HCT116 (cell line): ENCODE measurements around the gene CIDEA.

Source experiments
- CEBPB ChIP-seq: IDR thresholded peaks from 2 replicates; pipeline ENCODE4 v1.6.1; 2012; ENCODE audit warnings: low read depth
- ELF1 ChIP-seq: IDR thresholded peaks from 2 replicates; pipeline ENCODE4 v1.6.1; 2012; ENCODE audit warnings: low read depth, borderline replicate concordance
- EZH2phosphoT487 ChIP-seq: fragments of 200-600 bp; IDR thresholded peaks from 2 replicates; pipeline ENCODE4 v1.6.1; 2018; ENCODE audit warnings: antibody characterized with exemption, borderline replicate concordance
- JUND ChIP-seq: IDR thresholded peaks from 2 replicates; pipeline ENCODE4 v1.6.1; 2012
- POLR2A ChIP-seq: IDR thresholded peaks from 2 replicates; pipeline ENCODE4 v1.7.0; 2011; ENCODE audit warnings: borderline replicate concordance; ENCODE audit not compliant: insufficient read depth, insufficient read length; ENCODE audit errors: extremely low read depth
- POLR2AphosphoS5 ChIP-seq: IDR thresholded peaks from 2 replicates; pipeline ENCODE4 v1.6.1; 2011; ENCODE audit warnings: mild to moderate bottlenecking, low read depth, low read length, moderate library complexity
- TF ChIP-seq, protein P1 (sequence below), 3 experiments: fragments of 200-600 bp in 1 of 3; sonication (generic) in 1 of 3; IDR thresholded peaks in 2 of 3; conservative IDR thresholded peaks in 1 of 3; 2 replicates each; pipeline ENCODE4 v1.5.1; 2012 to 2017; ENCODE audit warnings: low read depth in 2 of 3, low read length in 2 of 3, antibody characterized with exemption in 1 of 3, borderline replicate concordance in 1 of 3, control low read depth in 1 of 3, mild to moderate bottlenecking in 1 of 3, mixed read lengths in 1 of 3, mixed run types in 1 of 3, moderate library complexity in 1 of 3; ENCODE audit not compliant: insufficient read depth in 1 of 3
- TF ChIP-seq, protein P2 (sequence below): IDR thresholded peaks from 2 replicates; pipeline ENCODE4 v1.6.1; 2012

DNA sequence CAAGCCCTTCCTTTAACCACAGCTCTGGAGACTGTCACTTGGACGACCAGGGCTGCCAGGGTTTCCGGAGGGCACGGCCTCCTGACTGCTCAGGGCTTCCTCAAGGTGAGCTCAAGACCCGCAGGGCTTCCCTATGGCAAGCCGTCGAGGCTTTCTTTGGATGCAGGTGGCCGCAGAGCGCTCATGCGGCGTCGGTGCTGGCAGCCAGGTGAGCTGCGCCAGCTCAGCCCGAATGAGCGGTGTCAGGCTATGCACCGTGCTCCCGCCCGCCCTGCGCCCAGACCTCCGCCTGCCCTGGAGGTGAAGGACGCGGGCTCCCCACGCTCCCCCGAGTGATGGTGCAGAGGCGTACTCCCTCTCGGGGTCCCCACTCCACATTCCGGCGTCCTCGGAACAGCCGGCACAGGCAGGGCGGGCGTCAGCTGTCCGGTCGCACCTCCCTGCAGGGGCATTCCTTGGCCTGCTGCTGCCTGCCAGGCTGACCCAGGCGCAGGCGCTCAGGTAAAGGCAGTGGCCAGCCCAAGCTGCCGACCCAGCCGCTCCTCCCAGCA is 33.0 kb downstream of the CIDEA start:
- TF ChIP-seq POLR2A: no peak
- TF ChIP-seq, protein P1, sequence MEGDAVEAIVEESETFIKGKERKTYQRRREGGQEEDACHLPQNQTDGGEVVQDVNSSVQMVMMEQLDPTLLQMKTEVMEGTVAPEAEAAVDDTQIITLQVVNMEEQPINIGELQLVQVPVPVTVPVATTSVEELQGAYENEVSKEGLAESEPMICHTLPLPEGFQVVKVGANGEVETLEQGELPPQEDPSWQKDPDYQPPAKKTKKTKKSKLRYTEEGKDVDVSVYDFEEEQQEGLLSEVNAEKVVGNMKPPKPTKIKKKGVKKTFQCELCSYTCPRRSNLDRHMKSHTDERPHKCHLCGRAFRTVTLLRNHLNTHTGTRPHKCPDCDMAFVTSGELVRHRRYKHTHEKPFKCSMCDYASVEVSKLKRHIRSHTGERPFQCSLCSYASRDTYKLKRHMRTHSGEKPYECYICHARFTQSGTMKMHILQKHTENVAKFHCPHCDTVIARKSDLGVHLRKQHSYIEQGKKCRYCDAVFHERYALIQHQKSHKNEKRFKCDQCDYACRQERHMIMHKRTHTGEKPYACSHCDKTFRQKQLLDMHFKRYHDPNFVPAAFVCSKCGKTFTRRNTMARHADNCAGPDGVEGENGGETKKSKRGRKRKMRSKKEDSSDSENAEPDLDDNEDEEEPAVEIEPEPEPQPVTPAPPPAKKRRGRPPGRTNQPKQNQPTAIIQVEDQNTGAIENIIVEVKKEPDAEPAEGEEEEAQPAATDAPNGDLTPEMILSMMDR (IDR thresholded peaks at IDR 0.05 in 2 of 3, conservative IDR thresholded peaks at IDR 0.05 in 1 of 3; ENCODE audit: borderline replicate concordance in 1 of 3, insufficient read depth in 1 of 3, low read depth in 2 of 3, low read length in 2 of 3): no peak
- TF ChIP-seq POLR2AphosphoS5: no peak
- TF ChIP-seq JUND: no peak
- TF ChIP-seq, protein P2, sequence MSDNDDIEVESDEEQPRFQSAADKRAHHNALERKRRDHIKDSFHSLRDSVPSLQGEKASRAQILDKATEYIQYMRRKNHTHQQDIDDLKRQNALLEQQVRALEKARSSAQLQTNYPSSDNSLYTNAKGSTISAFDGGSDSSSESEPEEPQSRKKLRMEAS: no peak; the same call in 1 of the 2 replicates
- TF ChIP-seq EZH2phosphoT487: no peak
- TF ChIP-seq CEBPB: no peak
- no peak for TF ChIP-seq ELF1
